Ectodermal cell (in vitro differentiated cells): ENCODE measurements around the gene CCDC39. TPM values are rescaled to one million over a fixed set of nuclear protein-coding genes. Genes with fewer than 3 reads are reported as not detected.

Experiments used
- H3K27ac ChIP-seq: 2 replicates; pipeline ENCODE4 v1.7.0; 2013; ENCODE audit warnings: mild to moderate bottlenecking, low read depth, low read length; ENCODE audit not compliant: insufficient read depth, poor library complexity, severe bottlenecking
- H3K27me3 ChIP-seq: 2 replicates; pipeline ENCODE4 v1.7.0; 2013; ENCODE audit warnings: mild to moderate bottlenecking, low read length; ENCODE audit not compliant: insufficient read depth, control insufficient read depth, poor library complexity, severe bottlenecking
- H3K36me3 ChIP-seq: one replicate; pipeline ENCODE4 v1.7.0; 2013; ENCODE audit warnings: low read length; ENCODE audit not compliant: control insufficient read depth, insufficient read depth
- H3K4me1 ChIP-seq: one replicate; pipeline ENCODE4 v1.7.0; 2013; ENCODE audit warnings: low read length; ENCODE audit not compliant: control insufficient read depth, insufficient read depth
- H3K4me3 ChIP-seq: 2 replicates; pipeline ENCODE4 v1.7.0; 2013; ENCODE audit warnings: low read depth, low read length, control low read depth; ENCODE audit not compliant: insufficient read depth
- H3K9me3 ChIP-seq: 2 replicates; pipeline ENCODE4 v1.7.0; 2013; ENCODE audit warnings: mild to moderate bottlenecking, low read length, moderate library complexity; ENCODE audit not compliant: control insufficient read depth
- WGBS, 2 experiments: methylation state at CpG; one replicate each; pipeline ENCODE4 v1.1.7; 2013; ENCODE audit warnings: missing lambda C conversion rate in 2 of 2; 5-methylcytosine and 5-hydroxymethylcytosine counted together
- polyA plus RNA-seq, 4 experiments: library from polyadenylated mRNA; stranded (reverse); fragments of 50-300 nt; gene quantifications; one replicate each; pipeline ENCODE4 v1.2.3, GENCODE V29; 2013

The CCDC39 gene
- polyA plus RNA-seq (2013, experiment 1 of 4), result 1.1 TPM
- polyA plus RNA-seq (2013, experiment 2 of 4), result 1.5 TPM
- 0.85 TPM for polyA plus RNA-seq (2013, experiment 3 of 4)
- 0.89 TPM for polyA plus RNA-seq (2013, experiment 4 of 4)

DNA sequence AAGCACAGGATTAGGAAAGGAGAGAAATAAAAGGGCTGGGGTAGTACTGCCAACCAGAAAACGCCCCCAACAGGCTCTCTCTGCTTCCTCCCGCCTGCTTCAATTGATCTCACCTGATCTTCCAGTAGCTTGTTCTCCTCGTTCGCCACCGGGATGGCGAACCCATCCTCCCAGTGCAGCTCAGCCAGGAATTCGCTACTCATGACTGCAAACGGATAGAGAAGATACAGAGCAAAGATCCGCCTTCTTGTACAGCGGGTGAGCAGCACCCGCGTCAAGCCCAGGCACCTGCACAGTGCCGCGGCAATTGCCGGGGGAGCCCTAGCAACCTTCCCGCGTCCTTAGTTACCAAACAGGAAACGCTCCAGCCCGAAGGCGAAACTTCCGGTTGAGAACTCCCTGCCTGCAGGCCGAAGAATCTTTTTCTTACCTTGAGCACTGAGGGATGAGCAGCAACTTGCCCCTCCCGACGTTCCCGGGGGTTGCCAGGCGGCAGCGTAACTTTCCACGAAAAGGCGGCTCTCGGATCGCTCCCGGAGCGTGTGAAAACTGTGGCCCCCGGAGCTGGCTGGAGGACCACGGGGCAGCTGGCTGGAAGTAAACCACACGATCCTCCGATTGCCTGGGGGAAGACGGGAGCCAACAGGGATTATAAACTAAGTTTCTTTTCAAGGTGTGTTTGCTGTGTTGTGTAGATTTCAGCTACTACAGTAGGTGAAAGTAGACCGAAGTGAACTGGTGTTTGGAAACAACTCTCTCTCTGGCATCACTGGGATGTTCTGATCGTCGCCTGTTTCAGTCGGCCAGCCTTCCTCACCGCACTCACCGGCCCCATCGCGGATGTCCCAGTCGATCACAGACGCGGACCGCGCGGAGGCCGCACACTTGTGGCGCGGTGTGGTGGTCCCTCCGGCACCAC is at the start of gene CCDC39:
Gene CCDC39 (minus strand): TSS at position 312 of the 919 bp plus-strand sequence. CDS start 109 bp downstream, at position 203.
- Histone ChIP-seq H3K27me3 (peaks cover 13% of the 10 kb centered on the region), H3K27ac (peak within 1 kb of the TSS; percentile 55), H3K9me3 (no peaks in the 10 kb centered on the region), H3K36me3 (no peaks in the 10 kb centered on the region), H3K4me1 (no peaks in the 10 kb centered on the region), H3K4me3 (peak within 1 kb of the TSS; percentile 89)
- 0% methylated on average over 56 of the region's 56 CpGs for WGBS, 2 experiments

DNA sequence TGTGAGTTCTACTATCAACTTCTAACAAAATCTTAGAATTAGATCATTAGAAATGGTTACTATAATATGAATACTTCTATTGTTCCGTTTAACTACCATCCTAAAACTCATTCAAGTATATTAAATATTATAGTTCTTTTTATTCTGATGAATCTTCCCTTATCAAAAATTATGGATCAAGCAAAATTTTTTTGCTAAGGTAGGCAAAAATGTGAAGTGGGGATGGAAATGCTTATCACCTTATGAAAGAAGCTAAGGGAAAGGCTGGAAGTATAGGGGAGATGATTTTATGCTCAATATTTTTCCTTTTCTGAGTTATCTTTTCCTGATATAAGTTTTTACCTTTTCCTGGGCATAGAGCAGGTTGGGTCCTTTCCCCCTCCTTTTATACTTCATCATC is 40.7 kb upstream of the CCDC39 start:
- WGBS, 2 experiments, result no CpG with 5 or more reads among the region's 1 CpG
- Histone ChIP-seq H3K36me3 (no peaks in the 10 kb centered on the region), H3K27me3 (no peaks in the 10 kb centered on the region), H3K9me3 (no peaks in the 10 kb centered on the region), H3K4me3 (no peak overlapping the region), H3K27ac (no peak overlapping the region), H3K4me1 (no peaks in the 10 kb centered on the region)

DNA sequence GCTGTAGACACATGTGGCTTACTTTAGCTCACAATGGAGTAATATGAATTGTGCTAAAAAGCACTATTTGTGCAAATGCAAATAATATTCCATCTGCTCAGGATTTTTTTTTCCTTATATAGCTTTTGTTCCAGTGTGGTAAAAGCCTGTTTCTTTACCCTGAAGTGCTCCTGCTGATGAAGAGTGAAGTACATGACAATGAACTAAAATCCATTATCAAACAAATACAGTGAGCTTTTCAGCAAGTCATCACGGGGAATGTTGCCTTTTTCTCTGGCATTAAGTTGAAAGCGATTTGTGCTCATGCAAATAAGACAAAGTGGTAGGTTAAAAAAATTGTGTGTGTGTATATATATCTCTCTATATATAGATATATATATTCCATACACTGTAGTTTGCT is 28.6 kb upstream of the CCDC39 start:
- H3K9me3 ChIP-seq, result no peaks in the 10 kb centered on the region
- no CpG with 5 or more reads among the region's 2 CpGs for WGBS, 2 experiments

DNA sequence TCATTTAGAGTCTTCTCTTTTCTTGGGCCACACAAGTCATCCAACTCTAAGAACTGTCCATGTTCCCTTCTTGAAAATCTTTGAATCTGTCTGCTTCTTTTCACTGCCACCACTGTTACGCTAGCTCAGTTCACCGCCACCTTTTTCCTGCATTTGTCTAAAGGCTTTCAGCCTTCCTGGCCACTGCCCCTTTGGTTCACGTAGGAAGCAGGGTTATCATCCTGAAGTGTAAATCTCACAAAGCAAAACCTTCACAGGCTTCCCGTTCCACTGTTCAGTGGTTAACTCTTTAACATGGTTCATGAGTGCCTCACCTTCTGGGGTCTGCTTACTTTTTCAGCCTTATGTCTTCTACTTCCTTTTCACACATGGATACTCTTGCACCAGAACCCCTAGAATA is 26.3 kb upstream of the CCDC39 start:
- 95% methylated on average over 4 of the region's 4 CpGs for WGBS, 2 experiments
- no peaks in the 10 kb centered on the region for H3K36me3 ChIP-seq
- no peaks in the 10 kb centered on the region for H3K4me1 ChIP-seq
- no peaks in the 10 kb centered on the region for H3K27me3 ChIP-seq
- no peaks in the 10 kb centered on the region for H3K9me3 ChIP-seq
- no peak overlapping the region for H3K27ac ChIP-seq
- H3K4me3 ChIP-seq, result no peak overlapping the region

More for the DNA sequence above, 28.6 kb upstream of the CCDC39 start:
- no peak overlapping the region for H3K4me3 ChIP-seq
- no peak overlapping the region for H3K27ac ChIP-seq
- no peaks in the 10 kb centered on the region for H3K4me1 ChIP-seq
- no peaks in the 10 kb centered on the region for H3K36me3 ChIP-seq
- no peaks in the 10 kb centered on the region for H3K27me3 ChIP-seq

DNA sequence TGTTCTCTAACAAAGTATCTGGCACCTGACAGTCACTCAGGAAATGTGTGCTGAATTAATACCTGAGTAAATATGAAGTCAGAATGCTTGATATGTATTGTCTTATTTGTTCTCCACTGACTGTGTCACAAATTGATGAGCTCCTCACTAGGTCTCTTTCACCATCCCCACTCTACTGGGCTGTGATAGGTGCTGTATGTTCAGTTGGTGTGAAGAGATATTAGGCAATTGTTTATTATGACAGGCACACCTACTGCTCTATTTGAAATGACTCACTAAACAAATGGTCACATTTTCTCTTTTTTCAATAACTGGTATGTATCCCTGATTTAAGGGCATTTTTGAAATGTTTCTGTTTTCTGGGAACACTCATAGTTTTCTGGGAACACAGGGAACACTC is 25.2 kb upstream of the CCDC39 start:
- no peak overlapping the region for H3K27ac ChIP-seq
- H3K27me3 ChIP-seq, result no peaks in the 10 kb centered on the region
- no peaks in the 10 kb centered on the region for H3K9me3 ChIP-seq
- H3K36me3 ChIP-seq, result no peaks in the 10 kb centered on the region
- H3K4me1 ChIP-seq, result no peaks in the 10 kb centered on the region
- no peak overlapping the region for H3K4me3 ChIP-seq

DNA sequence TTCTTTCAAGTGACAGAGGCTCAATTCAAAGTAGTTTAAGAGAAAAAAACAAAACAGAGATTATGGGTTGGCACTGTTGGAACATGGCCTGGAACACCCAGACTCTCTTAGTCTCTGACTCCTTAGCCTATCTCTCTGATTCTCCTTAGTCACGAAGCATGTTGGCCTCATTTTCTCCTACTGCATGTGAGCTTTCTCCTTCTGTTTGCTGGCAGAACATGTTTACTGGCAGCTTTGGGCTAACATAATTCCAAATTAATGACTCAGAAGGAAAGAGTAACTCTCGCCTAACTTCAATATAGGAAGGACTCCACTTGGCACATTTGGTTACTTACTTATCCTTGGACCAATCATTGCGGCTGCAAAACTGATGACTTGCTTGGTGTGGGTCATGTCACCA is 21.7 kb upstream of the CCDC39 start:
- Histone ChIP-seq H3K9me3 (no peaks in the 10 kb centered on the region), H3K4me3 (no peak overlapping the region), H3K36me3 (no peaks in the 10 kb centered on the region), H3K4me1 (no peaks in the 10 kb centered on the region), H3K27ac (no peak overlapping the region), H3K27me3 (no peaks in the 10 kb centered on the region)
- 95 to 97% methylated on average over 3 of the region's 3 CpGs for WGBS, 2 experiments

DNA sequence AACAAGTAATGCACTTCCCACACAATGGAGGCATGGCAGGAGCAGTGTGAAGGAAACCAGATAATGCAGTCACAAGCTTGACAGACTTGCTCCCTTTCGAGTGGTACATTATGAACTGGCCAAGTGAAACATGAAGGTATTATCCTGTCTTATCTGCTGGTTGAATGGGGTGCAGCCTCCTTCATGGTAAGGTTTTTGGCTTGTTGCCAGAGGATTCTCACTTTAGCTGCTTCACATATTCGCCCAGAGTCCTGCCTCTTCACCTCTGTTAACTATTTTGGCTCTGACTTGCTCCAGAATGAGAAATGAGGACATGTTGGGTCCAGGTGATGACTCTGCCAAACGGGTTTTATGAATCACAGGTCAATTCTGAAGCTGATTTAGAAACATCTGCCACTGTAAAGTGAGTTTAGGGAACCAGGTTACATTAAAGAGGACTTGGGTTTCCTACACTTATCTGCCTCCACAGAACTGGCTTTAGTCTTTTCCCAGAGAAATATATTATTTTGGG is 19.5 kb upstream of the CCDC39 start:
- Histone ChIP-seq H3K27me3 (no peaks in the 10 kb centered on the region), H3K4me3 (no peak overlapping the region), H3K27ac (no peak overlapping the region), H3K9me3 (no peaks in the 10 kb centered on the region), H3K4me1 (no peaks in the 10 kb centered on the region), H3K36me3 (no peaks in the 10 kb centered on the region)
- 86 to 90% methylated on average over 3 of the region's 3 CpGs for WGBS, 2 experiments

DNA sequence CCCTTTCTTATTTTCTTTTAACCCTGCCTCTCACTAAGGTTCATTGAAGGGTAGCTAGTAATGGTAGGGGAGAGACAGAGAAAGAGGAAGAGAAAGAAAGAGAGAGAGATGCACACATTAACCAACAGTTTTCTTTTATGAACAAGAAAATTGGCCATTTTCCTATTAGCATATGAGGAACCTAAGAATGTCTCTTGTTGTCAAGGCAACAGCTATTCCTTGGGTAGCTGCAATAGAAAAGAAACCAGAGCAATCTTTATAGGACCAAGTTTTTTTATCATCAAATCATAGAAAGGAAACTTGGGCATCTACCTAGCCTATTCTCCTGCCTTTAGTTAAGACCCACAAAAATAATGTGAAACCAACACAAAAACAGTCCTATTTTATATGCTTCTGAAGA is 15.0 kb upstream of the CCDC39 start:
- Histone ChIP-seq H3K4me3 (no peak overlapping the region), H3K4me1 (no peaks in the 10 kb centered on the region)

DNA sequence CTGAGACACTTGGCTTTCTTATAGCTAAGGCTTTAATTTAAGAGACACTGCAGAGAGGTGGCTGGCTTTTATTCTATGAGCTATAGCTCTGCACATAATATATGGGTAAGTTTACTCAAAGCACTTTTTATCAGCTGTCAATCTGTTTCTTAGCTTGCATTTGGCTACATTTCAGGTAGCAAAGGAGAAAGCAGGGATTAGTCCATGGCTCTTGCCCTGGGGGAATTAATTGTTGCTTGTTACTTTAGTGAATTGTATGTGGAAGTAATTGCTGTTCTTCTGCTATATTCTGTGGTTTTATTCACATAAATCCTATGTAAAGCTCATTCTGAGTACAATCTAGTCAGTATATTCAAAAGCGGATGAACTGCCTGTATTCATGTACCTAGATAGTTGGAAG is 14.4 kb upstream of the CCDC39 start:
- Histone ChIP-seq H3K9me3 (no peaks in the 10 kb centered on the region), H3K4me1 (no peaks in the 10 kb centered on the region), H3K4me3 (no peak overlapping the region), H3K36me3 (no peaks in the 10 kb centered on the region), H3K27ac (no peak overlapping the region), H3K27me3 (no peaks in the 10 kb centered on the region)
- WGBS, 2 experiments, result 82% methylated on average over 1 of the region's 1 CpG; no CpG with 5 or more reads in 1 of the 2 experiments

More for the DNA sequence above, 15.0 kb upstream of the CCDC39 start:
- H3K27ac ChIP-seq, result no peak overlapping the region
- no peaks in the 10 kb centered on the region for H3K27me3 ChIP-seq
- no peaks in the 10 kb centered on the region for H3K9me3 ChIP-seq
- H3K36me3 ChIP-seq, result no peaks in the 10 kb centered on the region

DNA sequence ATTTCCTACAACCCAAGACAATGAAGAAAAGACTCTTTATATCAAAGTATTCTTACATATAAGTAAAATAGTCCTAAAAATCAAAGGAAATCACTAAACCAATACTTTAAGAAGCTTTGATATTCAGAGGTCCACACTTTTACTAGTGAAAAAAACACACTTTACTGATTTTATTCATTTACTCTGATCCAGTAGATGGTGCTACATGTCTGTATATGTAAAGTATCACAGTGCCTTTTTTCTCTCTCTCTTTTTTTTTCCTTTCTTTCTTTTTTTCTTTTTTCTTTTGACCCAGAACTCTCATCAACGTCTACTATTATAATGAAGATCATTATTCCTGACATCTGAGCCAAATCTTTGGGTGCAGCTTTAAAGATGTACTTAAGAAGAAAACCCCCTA is 10.8 kb upstream of the CCDC39 start:
- Histone ChIP-seq H3K9me3 (no peaks in the 10 kb centered on the region), H3K4me1 (no peaks in the 10 kb centered on the region), H3K36me3 (no peaks in the 10 kb centered on the region), H3K27ac (no peak overlapping the region), H3K4me3 (no peak overlapping the region), H3K27me3 (no peaks in the 10 kb centered on the region)
- 19% methylated on average over 1 of the region's 1 CpG; no CpG with 5 or more reads in 1 of the 2 experiments for WGBS, 2 experiments
